ENCODE measurements around the gene ADGRF5.

The ADGRF5 gene

GRCh38 chr6:46927066-46927465, 5.3 kb upstream of the ADGRF5 start:
- DNase-seq = no peak

DNA sequence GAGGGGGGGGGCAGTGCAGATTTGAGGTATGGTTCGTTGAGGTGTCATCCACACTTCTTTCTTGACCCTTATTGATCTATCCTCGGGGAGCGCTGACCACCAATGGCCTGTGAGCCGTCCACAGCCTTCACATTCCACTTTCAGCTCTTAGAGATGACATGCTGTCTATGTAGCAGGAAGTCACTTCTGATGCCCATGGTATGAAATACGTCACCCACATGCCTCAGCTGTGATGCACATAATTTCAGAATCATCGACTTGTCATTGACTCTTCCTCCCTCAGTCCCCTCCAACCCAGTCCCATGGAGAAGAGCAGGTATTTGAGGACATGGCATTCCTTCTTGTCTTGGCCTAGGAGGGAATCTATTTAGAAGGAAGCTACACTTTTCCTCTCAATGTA, 4.7 kb upstream of the ADGRF5 start:
- DNase-seq = no peak

GRCh38 chr6:46925563-46926253, 4.0 kb upstream of the ADGRF5 start:
- no peak for DNase-seq

DNA sequence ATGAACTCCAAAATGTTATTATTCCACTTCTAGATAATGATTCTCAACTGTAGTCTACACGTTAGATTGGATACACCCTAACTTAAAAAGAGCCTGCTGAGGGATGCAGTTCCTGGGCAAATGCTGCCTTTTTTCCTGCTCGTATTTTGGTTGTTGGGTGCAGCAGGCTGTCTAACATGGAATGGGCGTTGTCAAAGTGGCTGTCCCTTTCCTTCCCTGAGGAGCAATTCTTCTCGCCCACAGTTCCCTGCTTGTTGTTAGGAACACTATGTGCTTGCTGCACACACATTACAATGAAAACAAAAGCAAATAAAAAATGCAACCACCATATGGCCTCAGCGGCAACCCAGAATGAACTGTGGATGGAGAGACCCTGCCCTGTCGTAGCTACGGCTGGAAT, 1.7 kb upstream of the ADGRF5 start:
- DNase-seq = no peak

- no peak for DNase-seq
Measured at GRCh38 chr6:46921059-46921458, 679 bp downstream of the ADGRF5 start.

DNA sequence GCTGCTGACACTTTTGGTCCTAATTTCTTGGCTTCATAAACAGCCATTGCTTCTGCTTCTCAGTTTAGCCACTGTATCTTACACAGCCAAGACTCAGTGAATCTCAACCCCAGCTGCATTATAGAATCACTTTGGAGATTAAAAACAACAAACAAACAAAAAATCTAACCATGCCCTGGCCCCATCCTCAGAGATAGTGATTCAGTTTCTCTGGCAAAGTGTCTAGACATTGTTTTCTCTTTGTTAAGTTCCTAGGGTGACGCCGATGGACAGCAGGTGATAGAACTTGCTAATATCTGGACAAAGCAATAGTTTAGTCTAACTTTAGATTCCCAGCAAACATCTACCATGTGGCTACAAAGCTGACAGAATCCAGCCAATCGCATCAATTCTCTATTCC, 2.9 kb downstream of the ADGRF5 start:
- DNase-seq = no peak

DNA sequence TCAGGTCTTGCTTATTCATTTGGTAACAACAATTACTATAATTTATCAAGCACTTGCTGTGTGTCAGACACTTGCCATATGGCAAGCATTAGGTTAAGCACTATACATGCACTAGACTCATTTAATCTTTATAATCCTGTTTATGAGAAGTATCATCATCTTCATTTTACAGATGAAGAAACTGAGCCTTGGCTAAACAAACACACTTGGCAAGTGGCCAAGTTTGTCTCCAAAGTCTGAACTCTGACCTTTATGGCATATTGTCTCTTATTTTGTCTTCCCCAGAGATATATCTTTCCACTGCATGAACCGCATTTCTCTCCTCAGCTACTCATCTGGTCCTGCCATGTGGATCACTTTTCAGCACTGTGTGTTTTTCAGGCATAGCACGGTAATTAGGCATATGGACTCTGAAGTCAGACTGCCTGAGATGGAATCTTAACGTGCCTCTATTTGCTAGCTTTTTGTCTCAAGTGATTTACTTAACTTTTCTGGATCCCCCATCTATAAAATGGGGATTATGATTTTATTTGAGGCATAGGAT, 4.7 kb downstream of the ADGRF5 start:
- DNase-seq = no peak

DNA sequence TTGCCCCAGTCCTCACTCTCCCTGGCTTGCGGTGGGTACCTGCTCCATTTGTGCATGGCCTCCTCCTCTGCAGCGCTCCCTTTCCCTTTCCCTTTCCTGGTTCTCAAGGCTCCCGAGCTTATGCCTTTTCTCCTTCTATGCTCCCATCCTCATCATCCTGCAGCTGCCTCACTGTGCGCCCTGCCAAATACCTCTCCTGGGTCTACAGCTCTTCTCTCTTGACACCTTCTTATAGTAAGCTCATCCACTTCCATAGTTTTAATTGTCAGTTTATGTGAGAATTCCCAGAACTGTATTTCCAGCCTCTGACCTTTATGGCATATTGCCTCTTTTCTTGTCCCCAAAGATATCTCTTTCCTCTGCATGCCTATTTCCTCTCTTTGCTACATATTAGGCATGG, 5.9 kb downstream of the ADGRF5 start:
- no peak for DNase-seq

- no peak for DNase-seq
Measured at GRCh38 chr6:46915380-46915779, 6.4 kb downstream of the ADGRF5 start.

GRCh38 chr6:46914279-46914810, 7.4 kb downstream of the ADGRF5 start:
- DNase-seq = no peak

DNA sequence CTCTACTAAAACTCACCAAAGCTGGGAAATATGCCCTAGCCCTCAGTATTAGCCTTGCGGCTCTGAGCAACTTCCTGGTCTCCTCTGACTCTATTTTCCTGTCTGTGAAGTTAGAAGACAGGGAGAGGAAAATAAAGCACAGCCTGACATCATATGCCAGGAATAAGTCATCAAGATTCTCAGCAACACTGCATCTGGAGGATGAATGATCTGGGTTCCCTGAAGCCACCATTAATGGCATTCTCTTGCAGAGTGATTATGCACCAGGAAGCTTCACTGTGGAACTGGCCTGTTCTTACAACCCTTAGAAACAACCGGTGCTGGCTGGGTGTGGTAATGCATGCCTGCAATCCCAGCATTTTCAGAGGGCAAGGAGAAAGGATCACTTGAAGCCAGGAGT, 12.4 kb downstream of the ADGRF5 start:
- DNase-seq = no peak

GRCh38 chr6:46906776-46907175, 15.0 kb downstream of the ADGRF5 start:
- DNase-seq = no peak

- no peak for DNase-seq
Measured at GRCh38 chr6:46904117-46904516, 17.6 kb downstream of the ADGRF5 start.

- DNase-seq = no peak
Measured at GRCh38 chr6:46903175-46903574, 18.6 kb downstream of the ADGRF5 start.

GRCh38 chr6:46901882-46902314, 19.8 kb downstream of the ADGRF5 start:
- DNase-seq = no peak

- DNase-seq = no peak
Measured at GRCh38 chr6:46900266-46900665, 21.5 kb downstream of the ADGRF5 start.

DNA sequence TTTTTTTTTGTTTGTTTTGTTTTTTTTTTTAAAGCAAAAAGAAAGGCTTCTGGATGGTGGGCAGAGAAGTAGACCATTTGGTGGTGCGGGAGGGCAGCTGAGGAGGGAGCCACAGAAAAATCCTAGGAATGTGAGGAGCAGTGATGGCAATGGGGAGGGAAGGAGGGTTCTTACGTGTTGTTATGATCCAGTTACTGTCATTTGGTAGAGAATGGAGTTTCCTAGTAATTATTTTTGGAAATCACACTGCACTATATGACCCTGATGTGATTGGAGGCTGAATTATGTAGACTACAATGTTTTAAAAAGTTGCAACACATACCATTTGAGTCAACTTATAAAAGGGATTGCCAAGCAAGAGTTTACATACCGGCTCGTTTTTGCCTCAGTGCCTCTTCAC, 22.1 kb downstream of the ADGRF5 start:
- no peak for DNase-seq

DNA sequence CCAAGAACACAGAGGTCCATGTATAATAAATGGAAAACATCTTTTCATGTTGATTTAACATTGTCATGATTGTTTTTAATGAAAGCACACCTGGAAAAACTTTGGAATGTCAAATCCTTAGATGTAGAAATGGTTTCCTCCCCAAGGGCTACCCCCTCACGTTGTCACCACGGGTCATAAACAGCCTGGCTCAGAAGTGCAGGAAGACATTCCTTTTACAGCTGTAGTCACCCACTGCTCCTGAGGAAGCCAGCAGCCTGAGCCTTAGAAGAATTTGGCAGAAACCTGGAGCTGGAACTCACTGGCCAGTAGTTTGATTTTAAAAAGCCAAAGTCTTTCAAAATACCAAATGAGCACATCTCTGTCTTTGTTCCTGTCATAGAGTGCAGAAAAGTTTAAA, 23.7 kb downstream of the ADGRF5 start:
- DNase-seq = no peak

- no peak for DNase-seq
Measured at GRCh38 chr6:46896871-46897270, 24.9 kb downstream of the ADGRF5 start.

- no peak for DNase-seq
Measured at GRCh38 chr6:46895930-46896329, 25.8 kb downstream of the ADGRF5 start.

- DNase-seq = no peak
Measured at GRCh38 chr6:46894433-46894832, 27.3 kb downstream of the ADGRF5 start.

DNA sequence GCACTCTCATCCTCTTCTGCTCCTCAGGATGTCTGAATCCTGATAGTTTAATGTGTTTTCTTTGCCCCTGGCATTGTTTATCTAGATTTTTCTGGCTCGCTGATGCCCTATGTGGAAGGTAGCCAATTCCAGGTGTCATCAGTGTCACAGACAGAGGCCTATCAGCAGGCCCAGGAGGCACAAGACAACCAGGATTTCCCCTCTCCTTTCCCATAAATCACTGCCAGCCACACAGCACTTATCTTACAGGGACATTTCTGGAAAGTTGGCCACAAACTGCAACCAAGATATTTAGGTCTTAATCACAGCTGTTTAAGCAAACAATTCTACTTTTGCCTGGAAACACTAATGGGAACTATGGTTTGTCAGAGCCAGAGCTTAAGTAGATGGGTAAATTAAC, 28.1 kb downstream of the ADGRF5 start:
- no peak for DNase-seq

- no peak for DNase-seq
Measured at GRCh38 chr6:46891252-46891795, 30.4 kb downstream of the ADGRF5 start.

DNA sequence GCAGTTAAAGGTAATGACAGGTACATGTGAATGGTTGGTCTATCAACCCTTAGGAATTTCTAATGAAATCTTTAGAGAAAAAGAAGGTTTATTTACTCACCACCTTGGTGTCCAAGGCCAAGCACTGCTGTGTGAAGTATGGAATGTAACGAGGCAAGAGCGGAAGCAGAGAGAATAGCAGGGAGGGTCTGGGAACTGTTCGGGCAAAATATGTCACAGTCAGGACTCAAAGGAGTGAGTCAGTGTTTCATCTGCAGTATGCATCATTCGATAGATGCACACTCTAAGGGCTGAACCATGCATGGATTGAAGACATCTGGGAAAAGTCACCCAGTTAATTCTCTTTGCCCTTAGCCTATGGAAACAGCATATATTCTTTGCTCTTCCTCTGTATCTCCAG, 33.2 kb downstream of the ADGRF5 start:
- DNase-seq = no peak

GRCh38 chr6:46888031-46888430, 33.7 kb downstream of the ADGRF5 start:
- no peak for DNase-seq

Data from activated CD4-positive, CD25-positive, alpha-beta regulatory T cell (primary cell).